SK-N-SH (cell line): ENCODE data around the gene CIROP. TPM values are rescaled to one million over a fixed set of nuclear protein-coding genes. Genes with fewer than 3 reads are reported as not detected.

Experiments used
- CTCF ChIA-PET: fragments of 300-600, 350-600 bp; formaldehyde crosslinking; extraction: SDS; loops from one replicate; lab custom pipeline; 2021; lab: Yijun Ruan, JAX
- POLR2A ChIA-PET: fragments of 350-600 bp; sonication (Branson Sonifier 250); formaldehyde crosslinking; extraction: SDS; loops from one replicate; lab custom pipeline; 2020; ENCODE audit warnings: antibody characterized with exemption, inconsistent platforms; lab: Yijun Ruan, JAX
- DNase-seq: peaks from one replicate; pipeline ENCODE4 v3.0.0; 2012
- H2AFZ ChIP-seq: fragments of 200-600 bp; sonication (generic); 2 replicates; pipeline ENCODE4 v1.8.1; 2016; ENCODE audit warnings: antibody characterized with exemption, mild to moderate bottlenecking, low read depth
- H3F3A ChIP-seq: fragments of 200-600 bp; sonication (generic); replicated peaks from 2 replicates; pipeline ENCODE3; 2016; ENCODE audit warnings: antibody characterized with exemption, mild to moderate bottlenecking; ENCODE audit not compliant: insufficient read depth
- H3K27ac ChIP-seq, 2 experiments: fragments of 200-500 bp in 1 of 2; fragments of 200-600 bp in 1 of 2; sonication (Bioruptor generic) in 1 of 2; sonication (generic), shearing (Covaris generic) in 1 of 2; 2 replicates each; pipeline versions ENCODE4 v1.5.1 to v1.6.1; 2014 to 2016; ENCODE audit warnings: low read depth in 2 of 2, inconsistent platforms in 1 of 2, low read length in 1 of 2, mild to moderate bottlenecking in 1 of 2, mixed read lengths in 1 of 2
- H3K27me3 ChIP-seq: fragments of 200-600 bp; sonication (generic), shearing (Covaris generic); 2 replicates; pipeline ENCODE4 v1.6.1; 2016; ENCODE audit warnings: mixed run types; ENCODE audit not compliant: insufficient read depth
- H3K36me3 ChIP-seq, 2 experiments: fragments of 200-500 bp in 1 of 2; fragments of 200-600 bp in 1 of 2; sonication (Bioruptor generic) in 1 of 2; sonication (generic) in 1 of 2; replicated peaks in 1 of 2; 2 replicates each; pipeline versions ENCODE3 to v1.5.1; 2014 to 2016; ENCODE audit warnings: low read length in 1 of 2, mild to moderate bottlenecking in 1 of 2; ENCODE audit not compliant: insufficient read depth in 2 of 2, control insufficient read depth in 1 of 2
- H3K4me1 ChIP-seq, 2 experiments: fragments of 200-500 bp in 1 of 2; fragments of 200-600 bp in 1 of 2; sonication (Bioruptor generic) in 1 of 2; sonication (generic), shearing (Covaris generic) in 1 of 2; 2 replicates each; pipeline versions ENCODE4 v1.5.1 to v1.6.1; 2014 to 2016; ENCODE audit warnings: low read depth in 1 of 2, low read length in 1 of 2, mixed run types in 1 of 2; ENCODE audit not compliant: insufficient read depth in 2 of 2, control insufficient read depth in 1 of 2
- H3K4me2 ChIP-seq: fragments of 200-600 bp; sonication (generic), shearing (Covaris generic); 2 replicates; pipeline ENCODE4 v1.6.1; 2017; ENCODE audit warnings: mixed run types
- H3K4me3 ChIP-seq, 2 experiments: fragments of 200-500 bp in 1 of 2; fragments of 200-600 bp in 1 of 2; sonication (Bioruptor generic) in 1 of 2; sonication (generic), shearing (Covaris generic) in 1 of 2; 2 replicates each; pipeline versions ENCODE4 v1.5.1 to v1.8.1; 2014 to 2016; ENCODE audit warnings: low read depth in 2 of 2, inconsistent platforms in 1 of 2, low read length in 1 of 2, mild to moderate bottlenecking in 1 of 2, mixed read lengths in 1 of 2, moderate library complexity in 1 of 2
- H3K79me2 ChIP-seq: fragments of 200-600 bp; sonication (generic); 2 replicates; pipeline ENCODE4 v1.8.1; 2017; ENCODE audit warnings: mild to moderate bottlenecking; ENCODE audit not compliant: insufficient read depth
- H3K9ac ChIP-seq: fragments of 200-600 bp; sonication (generic); 2 replicates; pipeline ENCODE4 v1.6.1; 2017; ENCODE audit warnings: mixed run types
- H3K9me2 ChIP-seq: fragments of 200-600 bp; sonication (generic); 2 replicates; pipeline ENCODE4 v1.6.1; 2017; ENCODE audit warnings: mixed run types
- H3K9me3 ChIP-seq: fragments of 200-600 bp; sonication (generic); 2 replicates; pipeline ENCODE4 v1.6.1; 2017; ENCODE audit warnings: mixed run types, mild to moderate bottlenecking, moderate library complexity
- H4K20me1 ChIP-seq: fragments of 200-600 bp; sonication (generic); 2 replicates; pipeline ENCODE4 v1.6.1; 2017; ENCODE audit warnings: mild to moderate bottlenecking, mixed run types; ENCODE audit not compliant: insufficient read depth
- CHD2 ChIP-seq: fragments of 150-350 bp; IDR thresholded peaks from 2 replicates; pipeline ENCODE4 v1.6.1; 2018; ENCODE audit warnings: low read length; ENCODE audit not compliant: partially characterized antibody
- FOSL2 ChIP-seq: IDR thresholded peaks from 2 replicates; pipeline ENCODE4 v1.4.0; 2012; ENCODE audit warnings: low read depth, mild to moderate bottlenecking, moderate library complexity, borderline replicate concordance
- FOXJ3 ChIP-seq: sonication (generic); formaldehyde crosslinking; IDR thresholded peaks from 2 replicates; pipeline ENCODE4 v1.5.1; 2020; ENCODE audit warnings: mild to moderate bottlenecking, missing genetic modification reagents
- GABPA ChIP-seq: IDR thresholded peaks from 2 replicates; pipeline ENCODE4 v1.4.0; 2012; ENCODE audit warnings: low read depth, mild to moderate bottlenecking
- MXI1 ChIP-seq: IDR thresholded peaks from 2 replicates; pipeline ENCODE4 v1.6.1; 2012; ENCODE audit warnings: mild to moderate bottlenecking, low read depth, low read length, improper control_type of control experiment
- NRF1 ChIP-seq: IDR thresholded peaks from 2 replicates; pipeline ENCODE4 v1.6.1; 2012; ENCODE audit warnings: low read depth, mild to moderate bottlenecking, low read length
- POLR2AphosphoS5 ChIP-seq: IDR thresholded peaks from 2 replicates; pipeline ENCODE4 v1.6.1; 2012; ENCODE audit warnings: low read depth, low read length
- RAD21 ChIP-seq: IDR thresholded peaks from 2 replicates; pipeline ENCODE4 v1.6.1; 2012; ENCODE audit warnings: mild to moderate bottlenecking, low read length
- REST ChIP-seq: IDR thresholded peaks from 2 replicates; pipeline ENCODE4 v1.6.1; 2012; ENCODE audit warnings: mild to moderate bottlenecking, low read depth, low read length, moderate library complexity
- RFX5 ChIP-seq: IDR thresholded peaks from 2 replicates; pipeline ENCODE4 v1.6.1; 2012; ENCODE audit warnings: mild to moderate bottlenecking, improper control_type of control experiment, low read length
- RXRA ChIP-seq: IDR thresholded peaks from 2 replicates; pipeline ENCODE4 v1.4.0; 2012; ENCODE audit warnings: low read depth, mild to moderate bottlenecking, borderline replicate concordance
- ZBTB33 ChIP-seq: IDR thresholded peaks from 2 replicates; pipeline ENCODE4 v1.4.0; 2012; ENCODE audit warnings: low read depth, borderline replicate concordance
- WGBS: methylation state at CpG from one replicate; pipeline ENCODE4 v1.1.6; 2017; ENCODE audit warnings: low lambda C conversion rate; 5-methylcytosine and 5-hydroxymethylcytosine counted together
- polyA plus RNA-seq, 3 experiments: library from polyadenylated mRNA; depleted of rRNA; stranded (reverse); fragments of >200 nt; gene quantifications; 2 replicates each; pipeline ENCODE4 v1.2.3, GENCODE V29; 2012

The CIROP gene
- polyA plus RNA-seq, 1 of the 3 experiments (the other 2 are of a cell fraction), result not detected

- no peak overlapping the region for H3K27ac ChIP-seq
- no peaks in the 10 kb centered on the region for H3K9me2 ChIP-seq
- 0 out of 4 replicates have a peak, but pooled peaks cover 0 to 2% of the 10 kb centered on the region in 2 experiments for H3K4me1 ChIP-seq
- no peak overlapping the region for H3K4me2 ChIP-seq
- H3K4me3 ChIP-seq, result no peak overlapping the region
- no peak overlapping the region for H3K9ac ChIP-seq
- no peak overlapping the region for H2AFZ ChIP-seq
- H3K27me3 ChIP-seq, result peaks cover 9% of the 10 kb centered on the region; the same call in 1 of the 2 replicates
- no peaks in the 10 kb centered on the region for H3K9me3 ChIP-seq
- DNase-seq, result no peak
- 74% methylated on average over 5 of the region's 5 CpGs for WGBS
- POLR2A ChIA-PET, result no interaction called here
- H4K20me1 ChIP-seq, result no peaks in the 10 kb centered on the region
- TF ChIP-seq FOSL2 (no peak), NRF1 (no peak), MXI1 (no peak), RFX5 (no peak), RAD21 (no peak), FOXJ3 (no peak), GABPA (no peak), POLR2AphosphoS5 (no peak), RXRA (no peak), ZBTB33 (no peak), REST (no peak), CHD2 (no peak)
- CTCF ChIA-PET, result interaction anchor here (0.9 to 2.1 kb wide), 4 partner anchors 13 to 38 kb away, joined by 3 to 6 read pairs (median 4); no protein-coding TSS in a partner anchor
- no peaks in the 10 kb centered on the region for H3K36me3 ChIP-seq
- H3F3A ChIP-seq, result no peaks in the 10 kb centered on the region
- no peaks in the 10 kb centered on the region for H3K79me2 ChIP-seq
Measured at GRCh38 chr14:23148591-23149249, 43.9 kb upstream of the CIROP start.
